Psoas muscle (tissue), 8 donors: ENCODE data around the gene DDX51. TPM values are rescaled to one million over a fixed set of nuclear protein-coding genes. Genes with fewer than 3 reads are reported as not detected.

ENCODE experiments used
- ATAC-seq, 4 donors: fragments of 200-7000 bp; cut with Tn5 transposase; one replicate each; pipeline ENCODE4 v1.9.1; 2020; ENCODE audit warnings: moderate library complexity in 3 of 4, mild to moderate bottlenecking in 2 of 4
- DNase-seq, 2 donors: peaks; one replicate each; pipeline ENCODE4 v3.0.0-alpha.2; 2020
- H3K27ac ChIP-seq: fragments of 200-600 bp; one replicate; pipeline ENCODE4 v1.8.0; 2022
- H3K27me3 ChIP-seq, 3 donors: fragments of 200-600 bp in 1 of 3; one replicate each; pipeline versions ENCODE4 v1.6.1 to v1.8.0; 2013 to 2022; ENCODE audit warnings: low read length in 2 of 3, mild to moderate bottlenecking in 2 of 3, moderate library complexity in 1 of 3; ENCODE audit not compliant: insufficient read depth in 3 of 3
- H3K36me3 ChIP-seq, 2 donors: fragments of 200-600 bp in 1 of 2; one replicate each; pipeline versions ENCODE4 v1.6.1 to v1.8.0; 2013 to 2022; ENCODE audit warnings: low read depth in 1 of 2, mild to moderate bottlenecking in 1 of 2, moderate library complexity in 1 of 2; ENCODE audit not compliant: insufficient read depth in 1 of 2
- H3K4me1 ChIP-seq: fragments of 200-600 bp; one replicate; pipeline ENCODE4 v1.8.0; 2022
- H3K4me3 ChIP-seq: fragments of 200-600 bp; one replicate; pipeline ENCODE4 v1.8.0; 2022; ENCODE audit warnings: mild to moderate bottlenecking
- H3K9me3 ChIP-seq: fragments of 200-600 bp; one replicate; pipeline ENCODE4 v1.8.0; 2022
- WGBS, 3 donors: extraction: QIAGEN DNeasy Blood & Tissue Kit; methylation state at CpG; one replicate each; pipeline versions ENCODE4 v1.1.6 to v1.1.7; 2013; 5-methylcytosine and 5-hydroxymethylcytosine counted together
- intact Hi-C, 2 donors: fragments of 100-400 bp; cut with DNase I; formaldehyde crosslinking; loops; one replicate each; pipeline versions ENCODE4 v1.11.0 to v1.14.2; 2022
- polyA plus RNA-seq, 3 donors: library from polyadenylated mRNA; stranded (reverse); fragments of 200-250 nt; gene quantifications; one replicate each; pipeline ENCODE4 v1.2.3, GENCODE V29; 2013
- total RNA-seq, 4 donors: library from RNA; stranded (reverse); fragmentation: NEBNext Ultra II Directional in 2 of 4; extraction: Animal tissue kit (Norgen Biotek cat#: 25700) in 2 of 4; gene quantifications; one replicate each; pipeline versions ENCODE4 v1.2.1 to v1.2.4, GENCODE V29; 2021 to 2023
- TF ChIP-seq, protein P1 (sequence below): fragments of 200-600 bp; IDR thresholded peaks from one replicate; pipeline ENCODE4 v1.8.0; 2022; ENCODE audit warnings: antibody characterized with exemption
- donor health status: healthy with polysubstance abuse.
- donor health status: DM: no; HTN: no; CAD: no; lungs with moderate emphysema.
- donor health status: Bipolar disorder and iron deficiency.
- donor health status: healthy.
- donor health status: DM: yes; HTN: yes; CAD: no.
- donor health status: DM: no; HTN: no; CAD: no.
- donor health status: DM: no; HTN: no; CAD: no.
- donor health status: DM: yes; HTN: yes; CAD: no.

DDX51 gene
- total and polyA plus RNA-seq, 7 donors = 7.3 to 17.1 (median 12.3) TPM

DNA sequence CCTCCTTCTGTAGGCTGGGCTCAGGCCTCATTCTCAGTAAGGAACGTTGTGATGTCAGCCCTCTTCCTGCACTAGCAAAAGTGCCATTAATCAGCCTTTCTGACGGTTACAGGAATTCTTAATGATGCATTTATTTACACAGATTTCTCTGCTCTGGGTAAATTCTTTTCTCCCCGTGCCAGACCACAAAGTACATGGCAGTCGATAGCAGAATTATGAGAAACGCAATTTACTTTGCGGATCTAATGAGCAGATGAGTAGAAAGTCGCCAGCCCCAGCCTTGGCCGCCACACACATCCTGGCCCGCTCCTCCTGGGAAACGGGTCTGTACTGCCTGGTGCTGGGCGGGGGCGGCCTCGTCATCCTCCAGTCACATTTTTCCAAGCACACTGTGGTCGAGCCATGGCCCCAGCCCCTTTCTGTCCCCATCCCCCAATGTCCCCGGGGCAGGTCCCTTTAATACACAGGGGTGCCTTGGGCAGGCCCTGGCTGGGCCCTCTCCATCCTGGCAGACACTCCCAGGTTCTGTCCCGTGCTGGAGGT lies 26.0 kb upstream of the DDX51 start:
- 31 to 44% (median 32%) methylated on average over 16 of the region's 16 CpGs for WGBS, 3 donors
- no peak overlapping the region for H3K4me3 ChIP-seq
- peak; percentile 26 to 43 for DNase-seq
- TF ChIP-seq, protein P1, sequence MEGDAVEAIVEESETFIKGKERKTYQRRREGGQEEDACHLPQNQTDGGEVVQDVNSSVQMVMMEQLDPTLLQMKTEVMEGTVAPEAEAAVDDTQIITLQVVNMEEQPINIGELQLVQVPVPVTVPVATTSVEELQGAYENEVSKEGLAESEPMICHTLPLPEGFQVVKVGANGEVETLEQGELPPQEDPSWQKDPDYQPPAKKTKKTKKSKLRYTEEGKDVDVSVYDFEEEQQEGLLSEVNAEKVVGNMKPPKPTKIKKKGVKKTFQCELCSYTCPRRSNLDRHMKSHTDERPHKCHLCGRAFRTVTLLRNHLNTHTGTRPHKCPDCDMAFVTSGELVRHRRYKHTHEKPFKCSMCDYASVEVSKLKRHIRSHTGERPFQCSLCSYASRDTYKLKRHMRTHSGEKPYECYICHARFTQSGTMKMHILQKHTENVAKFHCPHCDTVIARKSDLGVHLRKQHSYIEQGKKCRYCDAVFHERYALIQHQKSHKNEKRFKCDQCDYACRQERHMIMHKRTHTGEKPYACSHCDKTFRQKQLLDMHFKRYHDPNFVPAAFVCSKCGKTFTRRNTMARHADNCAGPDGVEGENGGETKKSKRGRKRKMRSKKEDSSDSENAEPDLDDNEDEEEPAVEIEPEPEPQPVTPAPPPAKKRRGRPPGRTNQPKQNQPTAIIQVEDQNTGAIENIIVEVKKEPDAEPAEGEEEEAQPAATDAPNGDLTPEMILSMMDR = no peak
- H3K27ac ChIP-seq = no peak overlapping the region
- no peaks in the 10 kb centered on the region for H3K9me3 ChIP-seq
- no peak for ATAC-seq
- H3K36me3 ChIP-seq = no peaks in the 10 kb centered on the region
- H3K27me3 ChIP-seq = peaks cover 0 to 55% (median 13%) of the 10 kb centered on the region in 3 donors
- no peaks in the 10 kb centered on the region for H3K4me1 ChIP-seq
- intact Hi-C loops = no loop called here

DNA sequence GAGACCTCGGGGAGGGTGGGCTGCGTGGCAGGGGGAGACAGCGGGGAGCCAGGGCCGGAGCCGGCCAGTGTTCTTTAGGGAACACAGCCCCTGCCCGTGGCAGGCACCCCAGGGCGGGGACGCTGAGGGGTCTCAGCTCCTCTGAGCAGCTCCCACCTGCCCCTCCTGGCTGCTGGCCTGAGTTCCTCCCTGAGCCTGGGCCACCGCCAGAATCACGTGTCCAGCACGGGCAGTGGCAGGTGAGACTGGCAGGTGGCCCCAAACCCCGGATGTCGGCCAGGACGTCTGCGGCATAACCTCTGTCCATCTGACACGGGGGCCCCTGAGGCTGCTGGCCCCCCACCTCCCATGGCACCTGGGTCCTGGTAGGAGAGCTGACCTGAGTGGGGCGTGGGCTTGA lies 25.3 kb upstream of the DDX51 start:
- Histone ChIP-seq H3K9me3 (no peaks in the 10 kb centered on the region), H3K27ac (no peak overlapping the region), H3K4me3 (no peak overlapping the region), H3K36me3 (no peaks in the 10 kb centered on the region), H3K4me1 (no peaks in the 10 kb centered on the region), H3K27me3 (peaks cover 0 to 50% (median 10%) of the 10 kb centered on the region in 3 donors)
- intact Hi-C loops = no loop called here
- peak; percentile 6 to 35 for DNase-seq
- no peak for ATAC-seq
- TF ChIP-seq, protein P1 = no peak
- WGBS, 3 donors = 54 to 59% (median 58%) methylated on average over 12 to 17 of the region's 17 CpGs

DNA sequence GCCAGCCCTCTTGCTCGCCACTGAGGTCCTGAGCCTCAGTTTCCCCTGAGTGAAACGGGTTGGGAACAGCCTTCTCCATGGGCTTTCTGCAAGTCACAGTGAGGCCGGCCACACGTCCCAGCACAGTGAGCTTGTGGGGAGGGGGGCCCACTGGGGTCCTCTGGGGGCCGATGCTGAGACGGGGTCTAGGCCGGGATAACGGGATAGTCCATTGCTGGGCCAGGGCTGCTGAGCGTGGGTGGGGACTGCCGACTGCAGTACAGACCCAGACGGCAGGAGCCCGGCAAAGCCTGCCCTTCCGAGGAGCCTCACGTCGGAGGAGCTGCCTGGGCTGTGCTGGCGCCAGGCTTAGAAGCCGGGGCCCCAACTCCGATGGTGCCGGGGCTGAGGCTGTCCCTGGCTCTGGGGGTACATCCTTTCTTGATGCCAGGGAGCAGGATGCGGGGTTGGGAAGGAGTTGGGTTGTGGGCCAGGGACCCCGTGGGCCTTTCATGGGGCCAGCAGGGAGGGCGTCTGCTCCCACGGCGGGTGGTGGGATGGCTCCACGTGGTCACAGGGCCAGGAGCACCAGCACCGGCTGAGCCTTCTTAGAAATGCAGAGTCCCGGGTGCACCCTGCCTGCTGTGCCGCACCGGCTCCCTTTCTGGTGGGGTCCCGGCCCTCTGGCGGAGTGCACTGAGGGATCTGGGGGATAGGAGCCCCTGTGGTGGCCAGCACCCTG lies 24.4 kb upstream of the DDX51 start:
- DNase-seq (peak; percentile 9 to 42), ATAC-seq (no peak)
- Histone ChIP-seq H3K36me3 (no peaks in the 10 kb centered on the region), H3K27me3 (peaks cover 0 to 54% (median 14%) of the 10 kb centered on the region in 3 donors), H3K27ac (no peak overlapping the region), H3K4me3 (no peak overlapping the region), H3K9me3 (no peaks in the 10 kb centered on the region), H3K4me1 (no peaks in the 10 kb centered on the region)
- TF ChIP-seq, protein P1 = no peak
- intact Hi-C loops = no loop called here
- WGBS, 3 donors = 74 to 84% (median 81%) methylated on average over 30 to 31 of the region's 31 CpGs

DNA sequence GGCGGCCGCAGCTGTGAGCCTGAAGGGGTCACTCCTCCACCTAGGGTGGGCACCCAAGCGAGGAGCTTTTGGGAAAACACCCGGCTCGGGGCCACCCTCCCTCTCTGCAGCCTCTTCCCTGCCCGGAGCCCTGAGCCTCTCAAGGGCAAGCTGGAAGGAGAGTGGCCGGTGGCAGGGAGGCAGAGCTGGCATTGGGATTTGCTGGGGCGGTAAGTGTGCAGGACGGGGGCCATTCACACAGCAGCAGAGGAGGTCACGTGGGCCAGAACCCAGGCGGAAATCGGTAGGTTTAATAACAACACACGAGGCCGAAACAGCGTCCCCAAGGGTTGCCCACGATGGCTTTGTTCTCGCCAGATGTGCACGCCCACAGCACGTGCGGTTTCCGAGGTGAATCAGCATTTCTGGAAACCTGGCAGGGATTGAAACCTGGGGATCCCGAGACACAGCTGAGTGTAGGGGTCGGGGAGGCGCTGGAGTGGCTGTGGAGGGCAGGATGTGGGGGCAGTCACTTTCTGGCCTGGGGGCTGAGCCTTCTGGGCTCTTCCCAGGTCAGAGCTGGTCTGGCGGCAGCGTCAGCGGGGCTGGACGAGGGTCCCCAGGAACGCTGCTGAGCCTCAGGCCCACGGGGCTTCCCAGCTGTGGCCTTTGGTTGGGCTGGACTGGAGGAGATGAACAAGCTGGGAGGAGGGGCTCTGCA lies 23.6 kb upstream of the DDX51 start:
- ATAC-seq = no peak
- peak in 1 of 2 donors; percentile 28 for DNase-seq
- Histone ChIP-seq H3K4me1 (no peaks in the 10 kb centered on the region), H3K36me3 (no peaks in the 10 kb centered on the region), H3K27ac (no peak overlapping the region), H3K4me3 (no peak overlapping the region), H3K9me3 (no peaks in the 10 kb centered on the region), H3K27me3 (peaks cover 0 to 55% (median 16%) of the 10 kb centered on the region in 3 donors)
- intact Hi-C loops = no loop called here
- TF ChIP-seq, protein P1 = no peak
- 57 to 66% (median 60%) methylated on average over 30 of the region's 30 CpGs for WGBS, 3 donors
